ENCODE data around the gene KANK4. TPM values are rescaled to one million over a fixed set of nuclear protein-coding genes. Genes with fewer than 3 reads are reported as not detected.

The KANK4 gene
- total RNA-seq, 1 donor from 2014 or later = 0.95 TPM

GRCh38 chr1:62341089-62341488, 21.9 kb upstream of the KANK4 start:
- no peak for ATAC-seq
- DNase-seq (ENCODE audit: missing footprints) = no peak
- intact Hi-C loops (cut with DNase I) = no loop called here

GRCh38 chr1:62337706-62338631, 18.7 kb upstream of the KANK4 start:
- DNase-seq (ENCODE audit: missing footprints) (no peak), ATAC-seq (no peak)
- intact Hi-C loops (cut with DNase I) = no loop called here

GRCh38 chr1:62336995-62337705, 17.9 kb upstream of the KANK4 start:
- DNase-seq (ENCODE audit: missing footprints) (no peak), ATAC-seq (peak; percentile 56)
- intact Hi-C loops (cut with DNase I) = no loop called here

GRCh38 chr1:62336638-62336994, 17.4 kb upstream of the KANK4 start:
- intact Hi-C loops (cut with DNase I) = no loop called here
- DNase-seq (ENCODE audit: missing footprints) = no peak
- no peak for ATAC-seq

- DNase-seq (ENCODE audit: missing footprints) = no peak
- ATAC-seq = no peak
- intact Hi-C loops (cut with DNase I) = no loop called here
These were observed 16.4 kb upstream of the KANK4 start for GRCh38 chr1:62335656-62336055.

GRCh38 chr1:62334434-62334985, 15.3 kb upstream of the KANK4 start:
- DNase-seq (ENCODE audit: missing footprints) (no peak), ATAC-seq (no peak)
- intact Hi-C loops (cut with DNase I) = no loop called here

- intact Hi-C loops (cut with DNase I) = no loop called here
- ATAC-seq = no peak
- no peak for DNase-seq (ENCODE audit: missing footprints)
These were observed 14.2 kb upstream of the KANK4 start for GRCh38 chr1:62333441-62333840.

GRCh38 chr1:62327360-62328055, 8.3 kb upstream of the KANK4 start:
- DNase-seq (ENCODE audit: missing footprints) (no peak), ATAC-seq (no peak)
- intact Hi-C loops (cut with DNase I) = no loop called here

- no peak for ATAC-seq
- intact Hi-C loops (cut with DNase I) = no loop called here
- no peak for DNase-seq (ENCODE audit: missing footprints)
These were observed 6.4 kb upstream of the KANK4 start for GRCh38 chr1:62325681-62326080.

GRCh38 chr1:62325081-62325480, 5.8 kb upstream of the KANK4 start:
- intact Hi-C loops (cut with DNase I) = no loop called here
- ATAC-seq (peak; percentile 89), DNase-seq (ENCODE audit: missing footprints) (no peak)

GRCh38 chr1:62321446-62321845, 2.2 kb upstream of the KANK4 start:
- ATAC-seq = no peak

GRCh38 chr1:62318320-62318755, 896 bp downstream of the KANK4 start:
- ATAC-seq (no peak), DNase-seq (ENCODE audit: missing footprints) (no peak)
- intact Hi-C loops (cut with DNase I) = no loop called here

More at GRCh38 chr1:62321446-62321845, 2.2 kb upstream of the KANK4 start:
- intact Hi-C loops (cut with DNase I) = no loop called here
- DNase-seq (ENCODE audit: missing footprints) = no peak

- ATAC-seq (no peak), DNase-seq (ENCODE audit: missing footprints) (no peak)
- intact Hi-C loops (cut with DNase I) = no loop called here
These were observed 2.0 kb downstream of the KANK4 start for GRCh38 chr1:62317021-62317768.

GRCh38 chr1:62316135-62316534, 3.1 kb downstream of the KANK4 start:
- intact Hi-C loops (cut with DNase I) = no loop called here
- ATAC-seq (no peak), DNase-seq (ENCODE audit: missing footprints) (no peak)

- intact Hi-C loops (cut with DNase I) = no loop called here
- no peak for ATAC-seq
These were observed 3.8 kb downstream of the KANK4 start for GRCh38 chr1:62315387-62315786.

GRCh38 chr1:62314454-62315350, 4.5 kb downstream of the KANK4 start:
- ATAC-seq (no peak), DNase-seq (ENCODE audit: missing footprints) (no peak)
- intact Hi-C loops (cut with DNase I) = no loop called here

More at GRCh38 chr1:62315387-62315786, 3.8 kb downstream of the KANK4 start:
- no peak for DNase-seq (ENCODE audit: missing footprints)

GRCh38 chr1:62312698-62313097, 6.5 kb downstream of the KANK4 start:
- ATAC-seq (no peak), DNase-seq (ENCODE audit: missing footprints) (no peak)
- intact Hi-C loops (cut with DNase I) = no loop called here

Measured in Right ventricle myocardium inferior (tissue), 1 donor.